ENCODE measurements around the gene ALPK1.
"Not testable (repeated sequence)": the region's sequence is repeated elsewhere in the genome, so short reads cannot be mapped to it uniquely, and the experiment has no call there.

The ALPK1 gene

DNA sequence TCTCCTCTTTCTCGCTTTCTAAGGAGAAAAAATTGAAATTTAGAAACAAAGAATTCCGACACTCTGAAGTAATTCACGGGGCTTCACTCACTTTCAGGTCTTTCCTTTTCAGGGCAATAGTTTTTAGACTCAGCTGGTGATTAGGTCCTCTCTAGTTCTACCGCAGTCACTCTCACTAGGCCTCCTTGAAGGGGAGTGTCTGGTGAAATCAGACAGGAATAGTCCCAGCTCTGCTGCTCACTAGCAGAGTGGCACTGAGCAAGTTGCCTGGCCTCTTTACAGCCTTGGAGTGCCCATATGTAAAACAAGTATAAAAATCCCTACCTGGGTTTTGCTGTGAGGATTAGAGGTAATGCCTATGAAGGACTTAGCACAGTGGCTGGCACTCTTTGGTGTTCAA, 154.7 kb downstream of the ALPK1 start:
- no peak for DNase-seq (ENCODE audit: low spot score)

DNA sequence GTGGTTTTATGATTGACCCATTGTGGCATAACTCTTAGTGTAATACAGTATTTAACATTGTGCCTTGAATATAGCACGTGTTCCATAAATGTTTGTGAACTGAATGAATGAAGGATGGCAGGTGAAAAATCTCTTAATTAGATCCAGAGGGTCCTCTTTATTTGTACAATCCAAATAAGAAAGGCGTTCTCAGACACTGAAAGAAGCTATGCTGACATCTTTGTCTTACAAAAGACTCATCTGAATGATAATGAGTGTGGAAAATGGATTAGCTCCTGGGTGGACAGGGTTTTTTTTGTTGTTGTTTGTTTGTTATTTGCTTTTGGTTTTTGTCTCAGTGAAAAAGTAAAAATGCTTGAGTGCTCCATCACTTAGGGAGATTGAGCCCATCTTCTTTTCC, 156.2 kb downstream of the ALPK1 start:
- no peak for DNase-seq (ENCODE audit: low spot score)

DNA sequence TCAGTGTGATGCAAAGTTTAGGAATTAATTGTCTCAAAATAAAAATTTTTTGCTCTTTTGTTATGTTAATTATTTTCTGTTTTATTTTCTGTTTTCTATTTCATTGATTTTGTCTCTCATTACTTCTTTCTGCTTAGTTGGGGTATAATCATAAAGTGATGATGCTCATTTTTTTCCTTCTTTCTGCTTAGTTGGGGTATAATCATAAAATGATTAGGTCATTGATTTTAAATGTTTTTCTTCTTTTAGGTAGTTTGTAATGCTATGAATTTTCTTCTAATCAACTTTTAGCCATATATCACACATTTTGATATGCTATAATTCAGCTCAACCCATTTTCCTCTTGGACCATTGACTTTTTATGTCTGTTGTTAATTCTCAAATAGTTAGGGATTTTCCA, 175.1 kb downstream of the ALPK1 start:
- no peak for DNase-seq (ENCODE audit: low spot score)

- no peak for DNase-seq (ENCODE audit: low spot score)
Measured at GRCh38 chr4:112473985-112474384, 176.8 kb downstream of the ALPK1 start.

GRCh38 chr4:112485930-112486329, 188.8 kb downstream of the ALPK1 start:
- DNase-seq (ENCODE audit: low spot score): no peak

- DNase-seq (ENCODE audit: low spot score): not testable (repeated sequence)
Measured at GRCh38 chr4:112490808-112491207, 193.6 kb downstream of the ALPK1 start.

Measured in hematopoietic multipotent progenitor cell treated with erythropoietin and hydrocortisone succinate and interleukin-3 and kit ligand, for 15 days (in vitro differentiated cells).